ENCODE measurements around the gene PDZK1. TPM values are rescaled to one million over a fixed set of nuclear protein-coding genes. Genes with fewer than 3 reads are reported as not detected.

Gene PDZK1
- total RNA-seq, 1 experiment from 2014 or later: 4.2 TPM

- H3K4me3 ChIP-seq (ENCODE audit: low read length): no peak overlapping the region
- ATAC-seq (peak; percentile 66), DNase-seq (peak; percentile 43)
- no TSS peak for BruUV-seq (replicated peaks)
- no peaks in the 10 kb centered on the region for H3K79me2 ChIP-seq (ENCODE audit: low read length)
- no peak overlapping the region for H3K9ac ChIP-seq (ENCODE audit: low read length)
- no peaks in the 10 kb centered on the region for H3K36me3 ChIP-seq (ENCODE audit: low read depth, low read length)
- ChIA-PET POLR2A (ENCODE audit: unreplicated experiment) (no interaction called here), CTCF (no interaction called here)
- H3K27me3 ChIP-seq (ENCODE audit: low read length): no peaks in the 10 kb centered on the region
- peaks cover 11% of the 10 kb centered on the region for H3K4me1 ChIP-seq (ENCODE audit: insufficient read depth, low read length)
- intact Hi-C loops (cut with micrococcal nuclease): no loop called here
- H2AFZ ChIP-seq (ENCODE audit: low read length): no peak overlapping the region
- H3K27ac ChIP-seq (ENCODE audit: low read length): no peak overlapping the region
- no peaks in the 10 kb centered on the region for H3F3A ChIP-seq (ENCODE audit: low read length, unreplicated experiment)
- no peak overlapping the region for H3K4me2 ChIP-seq (ENCODE audit: low read length)
- TF ChIP-seq EZH2 (IDR thresholded peaks at IDR 0.05; ENCODE audit: low read length, unreplicated experiment) (no peak), EZH2phosphoT487 (IDR thresholded peaks at IDR 0.05; ENCODE audit: borderline replicate concordance, low read length) (no peak), CTCF (conservative IDR thresholded peaks at IDR 0.05; ENCODE audit: low read depth, low read length) (no peak)
- H4K20me1 ChIP-seq (ENCODE audit: low read length): no peaks in the 10 kb centered on the region
- H3K9me3 ChIP-seq (ENCODE audit: low read length): no peaks in the 10 kb centered on the region
- no peaks in the 10 kb centered on the region for H3K9me2 ChIP-seq (replicated peaks; ENCODE audit: low read length)
Measured at GRCh38 chr1:145690587-145691558, 16.3 kb downstream of the PDZK1 start.

- TF ChIP-seq EZH2phosphoT487 (IDR thresholded peaks at IDR 0.05; ENCODE audit: borderline replicate concordance, low read length) (no peak), CTCF (conservative IDR thresholded peaks at IDR 0.05; ENCODE audit: low read depth, low read length) (no peak), EZH2 (IDR thresholded peaks at IDR 0.05; ENCODE audit: low read length, unreplicated experiment) (no peak)
- H2AFZ ChIP-seq (ENCODE audit: low read length): no peak overlapping the region
- H3K9me3 ChIP-seq (ENCODE audit: low read length): no peaks in the 10 kb centered on the region
- H3K9ac ChIP-seq (ENCODE audit: low read length): no peak overlapping the region
- CTCF ChIA-PET: no interaction called here
- no peaks in the 10 kb centered on the region for H3K36me3 ChIP-seq (ENCODE audit: low read depth, low read length)
- no peaks in the 10 kb centered on the region for H3K79me2 ChIP-seq (ENCODE audit: low read length)
- H4K20me1 ChIP-seq (ENCODE audit: low read length): no peaks in the 10 kb centered on the region
- H3K4me2 ChIP-seq (ENCODE audit: low read length): no peak overlapping the region
- no peak overlapping the region for H3K4me3 ChIP-seq (ENCODE audit: low read length)
- intact Hi-C loops (cut with micrococcal nuclease): no loop called here
- DNase-seq: no peak
- no peak for ATAC-seq
- no peaks in the 10 kb centered on the region for H3F3A ChIP-seq (ENCODE audit: low read length, unreplicated experiment)
- no peaks in the 10 kb centered on the region for H3K27me3 ChIP-seq (ENCODE audit: low read length)
- POLR2A ChIA-PET (ENCODE audit: unreplicated experiment): no interaction called here
- BruUV-seq (replicated peaks): TSS peak; percentile 12
- no peaks in the 10 kb centered on the region for H3K9me2 ChIP-seq (replicated peaks; ENCODE audit: low read length)
- no peak overlapping the region for H3K27ac ChIP-seq (ENCODE audit: low read length)
- peaks cover 11% of the 10 kb centered on the region for H3K4me1 ChIP-seq (ENCODE audit: insufficient read depth, low read length)
Measured at GRCh38 chr1:145689922-145690321, 17.2 kb downstream of the PDZK1 start.

GRCh38 chr1:145688924-145689323, 18.2 kb downstream of the PDZK1 start:
- no peak for DNase-seq
- ATAC-seq: no peak
- intact Hi-C loops (cut with micrococcal nuclease): no loop called here
- no peaks in the 10 kb centered on the region for H3K79me2 ChIP-seq (ENCODE audit: low read length)
- H3K4me2 ChIP-seq (ENCODE audit: low read length): no peak overlapping the region
- no peaks in the 10 kb centered on the region for H3K36me3 ChIP-seq (ENCODE audit: low read depth, low read length)
- no peak overlapping the region for H3K9ac ChIP-seq (ENCODE audit: low read length)
- no peaks in the 10 kb centered on the region for H4K20me1 ChIP-seq (ENCODE audit: low read length)
- H3K4me3 ChIP-seq (ENCODE audit: low read length): no peak overlapping the region
- POLR2A ChIA-PET (ENCODE audit: unreplicated experiment): no interaction called here
- H2AFZ ChIP-seq (ENCODE audit: low read length): no peak overlapping the region
- BruUV-seq (replicated peaks): no TSS peak
- CTCF ChIA-PET: no interaction called here
- H3K27ac ChIP-seq (ENCODE audit: low read length): no peak overlapping the region
- no peaks in the 10 kb centered on the region for H3K9me2 ChIP-seq (replicated peaks; ENCODE audit: low read length)
- H3F3A ChIP-seq (ENCODE audit: low read length, unreplicated experiment): no peaks in the 10 kb centered on the region
- no peaks in the 10 kb centered on the region for H3K27me3 ChIP-seq (ENCODE audit: low read length)
- H3K9me3 ChIP-seq (ENCODE audit: low read length): no peaks in the 10 kb centered on the region
- TF ChIP-seq EZH2phosphoT487 (IDR thresholded peaks at IDR 0.05; ENCODE audit: borderline replicate concordance, low read length): no peak
- H3K4me1 ChIP-seq (ENCODE audit: insufficient read depth, low read length): peaks cover 11% of the 10 kb centered on the region
